Measurements from ENCODE around the gene DLG2. TPM values are rescaled to one million over a fixed set of nuclear protein-coding genes. Genes with fewer than 3 reads are reported as not detected.
A peak's percentile ranks its signal among the peaks of the same experiment; 100 is the strongest.

Gene DLG2
- total RNA-seq, 1 donor from 2014 or later, result 7.2 TPM

DNA sequence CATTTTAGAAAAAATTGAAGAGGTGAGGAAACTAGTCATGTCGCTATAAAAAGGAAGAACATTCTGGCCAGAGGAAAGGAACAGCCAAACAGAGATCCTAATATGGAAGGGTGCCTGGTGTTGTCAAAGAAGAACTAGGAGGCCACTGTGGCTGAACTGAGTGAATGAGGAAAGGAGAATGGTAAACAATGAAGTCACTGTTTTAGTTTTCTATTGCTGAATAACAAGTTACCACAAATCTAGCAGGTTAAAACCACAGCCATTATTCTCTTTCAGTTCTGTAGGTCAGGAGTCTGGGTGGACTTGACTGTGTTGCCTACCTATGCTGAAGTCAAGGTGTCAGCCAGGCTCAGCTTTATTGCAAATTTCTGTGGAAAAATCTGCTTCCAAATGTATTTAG, 1791.7 kb downstream of the DLG2 start:
- no peak for DNase-seq
- H3K4me1 ChIP-seq, result no peaks in the 10 kb centered on the region
- no peak overlapping the region for H3K4me3 ChIP-seq
- H3K27ac ChIP-seq, result no peak overlapping the region
- TF ChIP-seq, protein P1, sequence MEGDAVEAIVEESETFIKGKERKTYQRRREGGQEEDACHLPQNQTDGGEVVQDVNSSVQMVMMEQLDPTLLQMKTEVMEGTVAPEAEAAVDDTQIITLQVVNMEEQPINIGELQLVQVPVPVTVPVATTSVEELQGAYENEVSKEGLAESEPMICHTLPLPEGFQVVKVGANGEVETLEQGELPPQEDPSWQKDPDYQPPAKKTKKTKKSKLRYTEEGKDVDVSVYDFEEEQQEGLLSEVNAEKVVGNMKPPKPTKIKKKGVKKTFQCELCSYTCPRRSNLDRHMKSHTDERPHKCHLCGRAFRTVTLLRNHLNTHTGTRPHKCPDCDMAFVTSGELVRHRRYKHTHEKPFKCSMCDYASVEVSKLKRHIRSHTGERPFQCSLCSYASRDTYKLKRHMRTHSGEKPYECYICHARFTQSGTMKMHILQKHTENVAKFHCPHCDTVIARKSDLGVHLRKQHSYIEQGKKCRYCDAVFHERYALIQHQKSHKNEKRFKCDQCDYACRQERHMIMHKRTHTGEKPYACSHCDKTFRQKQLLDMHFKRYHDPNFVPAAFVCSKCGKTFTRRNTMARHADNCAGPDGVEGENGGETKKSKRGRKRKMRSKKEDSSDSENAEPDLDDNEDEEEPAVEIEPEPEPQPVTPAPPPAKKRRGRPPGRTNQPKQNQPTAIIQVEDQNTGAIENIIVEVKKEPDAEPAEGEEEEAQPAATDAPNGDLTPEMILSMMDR (IDR thresholded peaks at IDR 0.05), result no peak
- H3K36me3 ChIP-seq, result no peaks in the 10 kb centered on the region
- ATAC-seq, result no peak
- intact Hi-C loops (cut with DNase I), result no loop called here
- H3K9me3 ChIP-seq, result no peaks in the 10 kb centered on the region
- no peaks in the 10 kb centered on the region for H3K27me3 ChIP-seq (ENCODE audit: low read depth)

DNA sequence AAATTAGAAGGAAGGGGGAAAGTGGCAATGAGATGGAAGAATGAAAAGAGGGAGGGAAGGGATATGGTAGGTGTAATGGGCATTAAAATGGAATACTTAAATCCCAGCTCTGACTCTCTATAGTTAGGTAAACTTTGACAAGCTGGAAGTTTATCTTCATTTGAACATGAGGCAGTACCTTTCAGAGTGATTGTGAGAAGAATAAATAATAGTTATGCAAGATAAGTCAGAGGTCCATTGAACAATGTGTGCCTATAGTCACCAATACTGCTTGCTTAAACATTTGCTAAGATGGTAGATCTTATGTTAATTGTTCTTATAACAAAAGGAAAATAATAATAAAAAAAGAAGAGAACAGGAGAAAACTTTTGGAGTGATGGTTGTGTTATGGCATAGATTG, 1795.2 kb downstream of the DLG2 start:
- no peak for ATAC-seq
- Histone ChIP-seq H3K27ac (no peak overlapping the region), H3K36me3 (no peaks in the 10 kb centered on the region), H3K9me3 (no peaks in the 10 kb centered on the region), H3K4me1 (no peaks in the 10 kb centered on the region), H3K27me3 (ENCODE audit: low read depth) (no peaks in the 10 kb centered on the region), H3K4me3 (no peak overlapping the region)
- intact Hi-C loops (cut with DNase I), result no loop called here
- DNase-seq, result no peak
- TF ChIP-seq, protein P1 (IDR thresholded peaks at IDR 0.05), result no peak

DNA sequence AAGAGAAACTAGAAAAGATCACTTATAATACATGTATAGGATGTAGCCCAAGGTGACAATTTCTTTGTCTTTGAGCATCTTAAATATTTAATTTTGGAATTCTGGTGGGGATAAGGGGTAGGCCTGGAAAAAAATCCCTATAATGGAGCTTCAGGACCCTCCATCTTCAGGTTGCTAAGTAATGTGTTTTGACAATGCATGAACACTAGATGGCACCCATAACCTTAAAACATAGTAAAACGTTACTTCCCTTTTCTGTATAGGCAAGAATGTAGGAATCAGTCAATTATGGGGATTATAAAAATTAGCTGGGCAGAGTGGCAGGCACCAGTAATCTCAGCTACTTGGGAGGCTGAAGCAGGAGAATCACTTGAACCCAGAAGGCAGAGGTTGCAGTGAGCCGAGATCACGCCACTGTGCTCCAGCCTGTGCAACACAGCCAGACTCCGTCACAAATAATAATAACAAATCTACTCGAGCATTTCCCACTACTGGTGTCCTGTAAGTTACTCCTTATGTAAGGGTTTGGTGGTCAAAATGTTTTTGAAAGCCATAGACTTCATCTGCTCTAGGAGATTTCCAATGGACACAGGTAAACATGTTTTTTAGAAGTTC, 1799.1 kb downstream of the DLG2 start:
- Histone ChIP-seq H3K4me1 (no peaks in the 10 kb centered on the region), H3K4me3 (peak overlapping the region; percentile 33), H3K9me3 (no peaks in the 10 kb centered on the region), H3K27ac (no peak overlapping the region), H3K36me3 (no peaks in the 10 kb centered on the region), H3K27me3 (ENCODE audit: low read depth) (no peaks in the 10 kb centered on the region)
- DNase-seq (no peak), ATAC-seq (peak; percentile 47 to 57)
- intact Hi-C loops (cut with DNase I), result no loop called here
- TF ChIP-seq, protein P1 (IDR thresholded peaks at IDR 0.05), result peak; percentile 50

DNA sequence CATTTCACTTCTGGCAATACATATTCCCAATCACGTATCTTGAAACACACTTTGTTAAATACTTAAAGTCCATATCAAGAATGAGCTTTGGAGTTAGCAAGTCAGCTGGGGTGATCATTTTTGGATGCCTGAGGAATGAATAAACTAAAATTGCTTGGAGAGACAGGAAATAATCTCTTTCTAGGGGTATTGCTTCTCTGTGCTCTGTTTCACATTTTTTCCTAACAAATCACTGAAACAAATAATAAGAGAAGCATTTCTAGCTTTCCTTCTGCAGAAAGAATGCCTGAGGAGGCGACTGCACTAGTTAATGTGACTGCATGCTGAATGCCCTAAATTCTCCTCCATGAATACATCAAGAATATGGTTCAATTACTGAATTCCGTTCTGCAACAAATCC, 1799.6 kb downstream of the DLG2 start:
- ATAC-seq (no peak), DNase-seq (no peak)
- H3K27me3 ChIP-seq (ENCODE audit: low read depth), result no peaks in the 10 kb centered on the region
- no peaks in the 10 kb centered on the region for H3K9me3 ChIP-seq
- no peaks in the 10 kb centered on the region for H3K4me1 ChIP-seq
- no peak overlapping the region for H3K4me3 ChIP-seq
- no peak overlapping the region for H3K27ac ChIP-seq
- H3K36me3 ChIP-seq, result no peaks in the 10 kb centered on the region
- TF ChIP-seq, protein P1 (IDR thresholded peaks at IDR 0.05), result no peak
- intact Hi-C loops (cut with DNase I), result no loop called here

DNA sequence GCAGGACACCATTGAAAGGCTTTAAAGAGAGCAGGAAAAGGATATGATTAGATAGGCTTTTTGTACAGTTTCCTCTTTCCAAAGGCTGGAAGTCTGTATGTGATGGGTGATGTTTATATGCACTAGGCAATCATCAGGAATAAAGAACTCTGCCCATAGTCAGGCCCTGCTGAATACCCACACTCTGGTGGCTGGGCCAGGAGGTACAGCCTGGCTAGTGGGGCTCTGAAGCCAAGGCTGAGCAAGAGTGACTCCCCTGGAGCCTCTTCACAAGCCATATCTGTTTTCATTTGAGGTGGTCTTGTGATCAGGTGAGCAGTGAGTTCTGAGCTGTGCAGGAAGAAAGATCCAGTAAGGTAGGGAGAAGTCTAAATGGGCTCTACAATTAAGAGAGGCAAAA, 1801.1 kb downstream of the DLG2 start:
- intact Hi-C loops (cut with DNase I), result no loop called here
- no peak for DNase-seq

More for the DNA sequence above, 1801.1 kb downstream of the DLG2 start:
- no peaks in the 10 kb centered on the region for H3K9me3 ChIP-seq
- no peak overlapping the region for H3K27ac ChIP-seq
- ATAC-seq, result no peak
- TF ChIP-seq, protein P1 (IDR thresholded peaks at IDR 0.05), result no peak
- no peak overlapping the region for H3K4me3 ChIP-seq
- no peaks in the 10 kb centered on the region for H3K36me3 ChIP-seq
- no peaks in the 10 kb centered on the region for H3K27me3 ChIP-seq (ENCODE audit: low read depth)
- no peaks in the 10 kb centered on the region for H3K4me1 ChIP-seq
